Liver (tissue), 9 donors: ENCODE data around the gene MID1. TPM values are rescaled to one million over a fixed set of nuclear protein-coding genes. Genes with fewer than 3 reads are reported as not detected.

Source experiments
- DNase-seq: peaks from one replicate; pipeline ENCODE4 v3.0.0-alpha.2; 2017; ENCODE audit warnings: low spot score
- H3K27ac ChIP-seq, 2 donors: one replicate each; pipeline ENCODE4 v1.7.0; 2013; ENCODE audit warnings: inconsistent platforms in 2 of 2, low read length in 2 of 2, control low read depth in 1 of 2, low read depth in 1 of 2, mild to moderate bottlenecking in 1 of 2
- H3K27me3 ChIP-seq, 4 donors: one replicate each; pipeline versions ENCODE4 v1.6.1 to v1.7.0; 2013; ENCODE audit warnings: low read length in 3 of 4, inconsistent platforms in 1 of 4, mild to moderate bottlenecking in 1 of 4, moderate library complexity in 1 of 4; ENCODE audit not compliant: control insufficient read depth in 4 of 4, insufficient read depth in 4 of 4
- H3K36me3 ChIP-seq, 4 donors: one replicate each; pipeline versions ENCODE4 v1.6.1 to v1.7.0; 2013; ENCODE audit warnings: low read length in 3 of 4, mild to moderate bottlenecking in 3 of 4, low read depth in 1 of 4, moderate library complexity in 1 of 4; ENCODE audit not compliant: control insufficient read depth in 4 of 4, insufficient read depth in 3 of 4
- H3K4me1 ChIP-seq, 4 donors: one replicate each; pipeline versions ENCODE4 v1.6.1 to v1.7.0; 2013; ENCODE audit warnings: low read length in 3 of 4, mild to moderate bottlenecking in 3 of 4, moderate library complexity in 1 of 4; ENCODE audit not compliant: control insufficient read depth in 4 of 4, insufficient read depth in 4 of 4
- H3K4me3 ChIP-seq, 3 donors: one replicate each; pipeline versions ENCODE4 v1.6.1 to v1.7.0; 2013; ENCODE audit warnings: low read length in 3 of 3, control low read depth in 1 of 3, low read depth in 1 of 3, mild to moderate bottlenecking in 1 of 3
- H3K9ac ChIP-seq, 2 donors: one replicate each; pipeline ENCODE4 v1.7.0; 2013; ENCODE audit warnings: low read length in 2 of 2, mild to moderate bottlenecking in 2 of 2, moderate library complexity in 2 of 2, control low read depth in 1 of 2, low read depth in 1 of 2
- H3K9me3 ChIP-seq, 4 donors: one replicate each; pipeline versions ENCODE4 v1.6.1 to v1.7.0; 2013; ENCODE audit warnings: low read length in 3 of 4; ENCODE audit not compliant: control insufficient read depth in 4 of 4
- ATF3 ChIP-seq: IDR thresholded peaks from 2 replicates; pipeline ENCODE4 v1.6.1; 2016; ENCODE audit warnings: antibody characterized with exemption
- CTCF ChIP-seq: fragments of 150-350 bp; IDR thresholded peaks from 2 replicates; pipeline ENCODE4 v1.5.1; 2017; ENCODE audit warnings: improper control_type of control experiment, low read depth, low read length; ENCODE audit not compliant: missing input control
- EGR1 ChIP-seq, 2 donors: IDR thresholded peaks; 2 replicates each; pipeline ENCODE4 v1.6.1; 2016 to 2018; ENCODE audit warnings: antibody characterized with exemption in 2 of 2, low read depth in 2 of 2
- FOXA1 ChIP-seq: IDR thresholded peaks from 2 replicates; pipeline ENCODE4 v1.6.1; 2016; ENCODE audit warnings: antibody characterized with exemption
- FOXA2 ChIP-seq: IDR thresholded peaks from 2 replicates; pipeline ENCODE4 v1.6.1; 2016; ENCODE audit warnings: antibody characterized with exemption
- GABPA ChIP-seq, 2 donors: IDR thresholded peaks in 1 of 2; conservative IDR thresholded peaks in 1 of 2; 2 replicates each; pipeline ENCODE4 v1.6.1; 2016; ENCODE audit warnings: antibody characterized with exemption in 2 of 2, mild to moderate bottlenecking in 1 of 2, moderate library complexity in 1 of 2
- HNF4A ChIP-seq, 2 donors: conservative IDR thresholded peaks; 2 replicates each; pipeline ENCODE4 v1.6.1; 2016; ENCODE audit warnings: antibody characterized with exemption in 2 of 2, mild to moderate bottlenecking in 2 of 2
- HNF4G ChIP-seq: IDR thresholded peaks from 2 replicates; pipeline ENCODE4 v1.6.1; 2016; ENCODE audit warnings: antibody characterized with exemption
- JUND ChIP-seq, 2 donors: IDR thresholded peaks; 2 replicates each; pipeline ENCODE4 v1.6.1; 2016; ENCODE audit warnings: antibody characterized with exemption in 2 of 2
- NR2F2 ChIP-seq: IDR thresholded peaks from 2 replicates; pipeline ENCODE4 v1.6.1; 2016; ENCODE audit warnings: antibody characterized with exemption
- RAD21 ChIP-seq, 2 donors: IDR thresholded peaks; 2 replicates each; pipeline ENCODE4 v1.6.1; 2016; ENCODE audit warnings: antibody characterized with exemption in 2 of 2, mild to moderate bottlenecking in 2 of 2
- REST ChIP-seq: IDR thresholded peaks from 2 replicates; pipeline ENCODE4 v1.6.1; 2016; ENCODE audit warnings: antibody characterized with exemption, mild to moderate bottlenecking
- RXRA ChIP-seq, 2 donors: IDR thresholded peaks; 2 replicates each; pipeline ENCODE4 v1.6.1; 2017 to 2018; ENCODE audit warnings: antibody characterized with exemption in 2 of 2, mild to moderate bottlenecking in 1 of 2
- SP1 ChIP-seq: IDR thresholded peaks from 2 replicates; pipeline ENCODE4 v1.6.1; 2018; ENCODE audit warnings: antibody characterized with exemption, mild to moderate bottlenecking
- TAF1 ChIP-seq: conservative IDR thresholded peaks from 2 replicates; pipeline ENCODE4 v1.6.1; 2016; ENCODE audit warnings: antibody characterized with exemption, mild to moderate bottlenecking
- YY1 ChIP-seq: IDR thresholded peaks from 2 replicates; pipeline ENCODE4 v1.6.1; 2016; ENCODE audit warnings: antibody characterized with exemption, mild to moderate bottlenecking
- ZBTB33 ChIP-seq: IDR thresholded peaks from 2 replicates; pipeline ENCODE4 v1.6.1; 2016; ENCODE audit warnings: antibody characterized with exemption
- WGBS: extraction: QIAGEN DNeasy Blood & Tissue Kit; methylation state at CpG from one replicate; pipeline ENCODE4 v1.1.7; 2013; 5-methylcytosine and 5-hydroxymethylcytosine counted together
- polyA plus RNA-seq, 2 donors: library from polyadenylated mRNA; stranded (reverse) in 1 of 2; unstranded in 1 of 2; fragments of 200-250 nt in 1 of 2; fragments of >200 nt in 1 of 2; fragmentation: Nextera tagmentation in 1 of 2; extraction: Ambion mirVana in 1 of 2; gene quantifications; one replicate each; pipeline versions ENCODE4 v1.2.1 to v1.2.3, GENCODE V29; 2013 to 2015
- total RNA-seq, 2 donors: library from RNA; depleted of rRNA; stranded (reverse); fragments of >200 nt; gene quantifications; one replicate each; pipeline ENCODE4 v1.2.3, GENCODE V29; 2014
- donor health status: healthy.
- donor health status: healthy.
- donor health status: healthy.
- donor health status: healthy.
- donor health status: healthy.

Gene MID1
- total and polyA plus RNA-seq, 4 donors, result 1.8 to 7.9 (median 4.2) TPM

GRCh38 chrX:10465254-10465653 is 155.1 kb downstream of the MID1 start:
- Histone ChIP-seq H3K4me1 (no peaks in the 10 kb centered on the region), H3K9me3 (no peaks in the 10 kb centered on the region), H3K9ac (no peak overlapping the region), H3K36me3 (no peaks in the 10 kb centered on the region), H3K27me3 (no peaks in the 10 kb centered on the region), H3K27ac (no peak overlapping the region), H3K4me3 (no peak overlapping the region)
- 92% methylated on average over 2 of the region's 2 CpGs for WGBS
- no peak for DNase-seq
- TF ChIP-seq ZBTB33 (no peak), JUND (IDR thresholded peaks at IDR 0.05) (no peak), SP1 (no peak), GABPA (IDR thresholded peaks at IDR 0.05 in 1 of 2, conservative IDR thresholded peaks at IDR 0.05 in 1 of 2) (no peak), FOXA2 (no peak), CTCF (no peak), RAD21 (IDR thresholded peaks at IDR 0.05) (no peak), YY1 (no peak), REST (no peak), RXRA (IDR thresholded peaks at IDR 0.05) (no peak), EGR1 (IDR thresholded peaks at IDR 0.05; ENCODE audit: low read depth in 2 of 2) (no peak), HNF4A (conservative IDR thresholded peaks at IDR 0.05) (no peak), HNF4G (no peak), TAF1 (no peak)

- no peak for DNase-seq
- peaks cover 0 to 1% (median 0%) of the 10 kb centered on the region in 4 donors for H3K4me1 ChIP-seq
- peaks cover 0 to 2% (median 0%) of the 10 kb centered on the region in 4 donors for H3K9me3 ChIP-seq
- no peaks in the 10 kb centered on the region for H3K27me3 ChIP-seq
- H3K9ac ChIP-seq, result no peak overlapping the region
- H3K36me3 ChIP-seq, result no peaks in the 10 kb centered on the region
- H3K27ac ChIP-seq, result no peak overlapping the region
- TF ChIP-seq REST (no peak), HNF4A (conservative IDR thresholded peaks at IDR 0.05) (no peak), SP1 (no peak), FOXA2 (no peak), FOXA1 (no peak), JUND (IDR thresholded peaks at IDR 0.05) (no peak), ATF3 (no peak), NR2F2 (no peak), ZBTB33 (no peak), YY1 (no peak), GABPA (IDR thresholded peaks at IDR 0.05 in 1 of 2, conservative IDR thresholded peaks at IDR 0.05 in 1 of 2) (no peak)
- H3K4me3 ChIP-seq, result no peak overlapping the region
- 88% methylated on average over 5 of the region's 5 CpGs for WGBS
These were observed 163.3 kb downstream of the MID1 start for GRCh38 chrX:10457092-10457491.
